Measurements from ENCODE around the gene SNAI3.

DNA sequence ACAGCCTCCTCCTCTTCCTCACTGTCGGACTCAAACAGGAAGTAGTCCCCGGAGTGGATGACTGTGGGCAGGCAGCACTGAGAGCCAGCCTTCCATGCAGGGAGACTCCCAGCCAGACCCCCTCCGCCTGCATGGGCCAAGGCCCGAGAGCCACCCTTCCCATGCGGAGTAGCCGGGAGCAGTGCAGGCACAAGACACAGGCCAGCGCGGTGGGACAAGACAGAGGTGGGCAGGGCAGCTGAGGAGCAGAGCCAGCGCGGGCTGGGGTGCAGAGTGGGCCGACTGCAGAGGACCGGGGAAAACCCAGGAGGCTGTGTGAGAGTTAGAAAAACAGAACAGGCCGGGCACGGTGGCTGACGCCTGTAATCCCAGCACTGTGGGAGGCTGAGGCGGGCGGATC is 37.6 kb upstream of the SNAI3 start:
- TF ChIP-seq, protein P1, sequence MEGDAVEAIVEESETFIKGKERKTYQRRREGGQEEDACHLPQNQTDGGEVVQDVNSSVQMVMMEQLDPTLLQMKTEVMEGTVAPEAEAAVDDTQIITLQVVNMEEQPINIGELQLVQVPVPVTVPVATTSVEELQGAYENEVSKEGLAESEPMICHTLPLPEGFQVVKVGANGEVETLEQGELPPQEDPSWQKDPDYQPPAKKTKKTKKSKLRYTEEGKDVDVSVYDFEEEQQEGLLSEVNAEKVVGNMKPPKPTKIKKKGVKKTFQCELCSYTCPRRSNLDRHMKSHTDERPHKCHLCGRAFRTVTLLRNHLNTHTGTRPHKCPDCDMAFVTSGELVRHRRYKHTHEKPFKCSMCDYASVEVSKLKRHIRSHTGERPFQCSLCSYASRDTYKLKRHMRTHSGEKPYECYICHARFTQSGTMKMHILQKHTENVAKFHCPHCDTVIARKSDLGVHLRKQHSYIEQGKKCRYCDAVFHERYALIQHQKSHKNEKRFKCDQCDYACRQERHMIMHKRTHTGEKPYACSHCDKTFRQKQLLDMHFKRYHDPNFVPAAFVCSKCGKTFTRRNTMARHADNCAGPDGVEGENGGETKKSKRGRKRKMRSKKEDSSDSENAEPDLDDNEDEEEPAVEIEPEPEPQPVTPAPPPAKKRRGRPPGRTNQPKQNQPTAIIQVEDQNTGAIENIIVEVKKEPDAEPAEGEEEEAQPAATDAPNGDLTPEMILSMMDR (IDR thresholded peaks at IDR 0.05; ENCODE audit: low read depth, low read length, poor library complexity, severe bottlenecking) = no peak
- TF ChIP-seq EZH2phosphoT487 (IDR thresholded peaks at IDR 0.05; ENCODE audit: borderline replicate concordance, low read length) = no peak

Measured in DOHH2 (cell line).